HepG2 (cell line): Measurements from ENCODE around the gene LBX2. TPM values are rescaled to one million over a fixed set of nuclear protein-coding genes. Genes with fewer than 3 reads are reported as not detected.

Source experiments
- ETV5 ChIP-seq: IDR thresholded peaks from 2 replicates; pipeline ENCODE4 v1.6.1; 2018; ENCODE audit warnings: missing biosample characterization, missing genetic modification reagents, inconsistent platforms, borderline replicate concordance
- FOXP1 ChIP-seq, 2 experiments: fragments of 450-650 bp in 1 of 2; IDR thresholded peaks; 2 replicates each; pipeline ENCODE4 v1.6.1; 2017 to 2018; ENCODE audit warnings: antibody characterized with exemption in 1 of 2
- KDM1A ChIP-seq: IDR thresholded peaks from 2 replicates; pipeline ENCODE4 v1.6.1; 2016; ENCODE audit warnings: missing compliant biosample characterization
- KLF9 ChIP-seq: IDR thresholded peaks from 2 replicates; pipeline ENCODE4 v1.6.1; 2016; ENCODE audit warnings: low read depth
- NCOA5 ChIP-seq: sonication (generic); formaldehyde crosslinking; IDR thresholded peaks from 2 replicates; pipeline ENCODE4 v1.4.0; 2020; ENCODE audit warnings: missing genetic modification reagents
- NR0B2 ChIP-seq: sonication (generic); formaldehyde crosslinking; IDR thresholded peaks from 2 replicates; pipeline ENCODE4 v1.4.0; 2020; ENCODE audit warnings: mild to moderate bottlenecking, missing genetic modification reagents
- NR3C1 ChIP-seq: sonication (generic); formaldehyde crosslinking; IDR thresholded peaks from 2 replicates; pipeline ENCODE4 v1.4.0; 2020; ENCODE audit warnings: missing genetic modification reagents
- REPIN1 ChIP-seq: sonication (generic); formaldehyde crosslinking; IDR thresholded peaks from 2 replicates; pipeline ENCODE4 v1.8.0; 2022; ENCODE audit warnings: missing genetic modification reagents, low read depth, mild to moderate bottlenecking, borderline replicate concordance
- SP2 ChIP-seq: sonication (generic); formaldehyde crosslinking; IDR thresholded peaks from 2 replicates; pipeline ENCODE4 v1.5.1; 2020; ENCODE audit warnings: mild to moderate bottlenecking, missing genetic modification reagents
- SUZ12 ChIP-seq: fragments of 150-350 bp; IDR thresholded peaks from 2 replicates; pipeline ENCODE4 v1.6.1; 2014; ENCODE audit warnings: low read depth, low read length
- TFDP1 ChIP-seq: IDR thresholded peaks from 2 replicates; pipeline ENCODE4 v1.6.1; 2016; ENCODE audit warnings: missing compliant biosample characterization, missing genetic modification reagents, borderline replicate concordance
- ZBTB3 ChIP-seq: sonication (generic); formaldehyde crosslinking; IDR thresholded peaks from 2 replicates; pipeline ENCODE4 v1.4.0; 2020; ENCODE audit warnings: low read depth, mild to moderate bottlenecking, moderate library complexity, missing genetic modification reagents, borderline replicate concordance
- ZNF639 ChIP-seq: conservative IDR thresholded peaks from 2 replicates; pipeline ENCODE4 v1.6.1; 2018; ENCODE audit warnings: missing genetic modification reagents
- ZNF790 ChIP-seq: sonication (generic); formaldehyde crosslinking; IDR thresholded peaks from 2 replicates; pipeline ENCODE4 v1.8.0; 2022; ENCODE audit warnings: missing genetic modification reagents, mild to moderate bottlenecking, borderline replicate concordance
- polyA plus RNA-seq, 8 experiments: library from polyadenylated mRNA; depleted of rRNA in 3 of 8; stranded (reverse) in 7 of 8; unstranded in 1 of 8; fragments of >200 nt; fragmentation: Illumina TruSeq in 4 of 8; extraction: Trizol in 4 of 8; gene quantifications; 2 replicates each; pipeline versions ENCODE4 v1.2.1 to v1.2.3, GENCODE V29; 2011 to 2016; ENCODE audit warnings: low read depth in 4 of 8, missing spikeins in 1 of 8, mixed read lengths in 1 of 8; ENCODE audit not compliant: insufficient read depth in 1 of 8
- total RNA-seq, 5 experiments: library from RNA; depleted of rRNA; stranded (reverse); fragments of >200 nt; fragmentation: Illumina TruSeq; extraction: Trizol; gene quantifications; 2 replicates each; pipeline ENCODE4 v1.2.3, GENCODE V29; 2016; ENCODE audit warnings: low read depth in 1 of 5
- TF ChIP-seq, protein P1 (sequence below): sonication (generic); formaldehyde crosslinking; IDR thresholded peaks from 2 replicates; pipeline ENCODE4 v1.4.0; 2020; ENCODE audit warnings: missing genetic modification reagents
- TF ChIP-seq, protein P2 (sequence below): sonication (generic); formaldehyde crosslinking; IDR thresholded peaks from 2 replicates; pipeline ENCODE4 v1.5.1; 2020; ENCODE audit warnings: mild to moderate bottlenecking, moderate library complexity, missing genetic modification reagents
- TF ChIP-seq, protein P3 (sequence below): fragments of 450-650 bp; IDR thresholded peaks from 2 replicates; pipeline ENCODE4 v1.6.1; 2017
- TF ChIP-seq, protein P4 (sequence below): sonication (generic); formaldehyde crosslinking; IDR thresholded peaks from 2 replicates; pipeline ENCODE4 v1.4.0; 2020; ENCODE audit warnings: missing genetic modification reagents

Gene LBX2
- total and polyA plus RNA-seq, 2 of the 13 experiments (the other 11 are each of a cell fraction or from before 2014, with no cell fraction given): 6.4 to 8.1 TPM

GRCh38 chr2:74472086-74472944 lies 27.1 kb downstream of the LBX2 start, which contains the start of gene MRPL53 (continued):
- TF ChIP-seq ZNF639 (CRISPR knock-in tag): peak; percentile 84
- TF ChIP-seq, protein P1, sequence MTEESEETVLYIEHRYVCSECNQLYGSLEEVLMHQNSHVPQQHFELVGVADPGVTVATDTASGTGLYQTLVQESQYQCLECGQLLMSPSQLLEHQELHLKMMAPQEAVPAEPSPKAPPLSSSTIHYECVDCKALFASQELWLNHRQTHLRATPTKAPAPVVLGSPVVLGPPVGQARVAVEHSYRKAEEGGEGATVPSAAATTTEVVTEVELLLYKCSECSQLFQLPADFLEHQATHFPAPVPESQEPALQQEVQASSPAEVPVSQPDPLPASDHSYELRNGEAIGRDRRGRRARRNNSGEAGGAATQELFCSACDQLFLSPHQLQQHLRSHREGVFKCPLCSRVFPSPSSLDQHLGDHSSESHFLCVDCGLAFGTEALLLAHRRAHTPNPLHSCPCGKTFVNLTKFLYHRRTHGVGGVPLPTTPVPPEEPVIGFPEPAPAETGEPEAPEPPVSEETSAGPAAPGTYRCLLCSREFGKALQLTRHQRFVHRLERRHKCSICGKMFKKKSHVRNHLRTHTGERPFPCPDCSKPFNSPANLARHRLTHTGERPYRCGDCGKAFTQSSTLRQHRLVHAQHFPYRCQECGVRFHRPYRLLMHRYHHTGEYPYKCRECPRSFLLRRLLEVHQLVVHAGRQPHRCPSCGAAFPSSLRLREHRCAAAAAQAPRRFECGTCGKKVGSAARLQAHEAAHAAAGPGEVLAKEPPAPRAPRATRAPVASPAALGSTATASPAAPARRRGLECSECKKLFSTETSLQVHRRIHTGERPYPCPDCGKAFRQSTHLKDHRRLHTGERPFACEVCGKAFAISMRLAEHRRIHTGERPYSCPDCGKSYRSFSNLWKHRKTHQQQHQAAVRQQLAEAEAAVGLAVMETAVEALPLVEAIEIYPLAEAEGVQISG: peak; percentile 97
- TF ChIP-seq REPIN1 (CRISPR knock-in tag): peak; percentile 98
- peak; percentile 98 for TF ChIP-seq ETV5
- TF ChIP-seq, protein P2, sequence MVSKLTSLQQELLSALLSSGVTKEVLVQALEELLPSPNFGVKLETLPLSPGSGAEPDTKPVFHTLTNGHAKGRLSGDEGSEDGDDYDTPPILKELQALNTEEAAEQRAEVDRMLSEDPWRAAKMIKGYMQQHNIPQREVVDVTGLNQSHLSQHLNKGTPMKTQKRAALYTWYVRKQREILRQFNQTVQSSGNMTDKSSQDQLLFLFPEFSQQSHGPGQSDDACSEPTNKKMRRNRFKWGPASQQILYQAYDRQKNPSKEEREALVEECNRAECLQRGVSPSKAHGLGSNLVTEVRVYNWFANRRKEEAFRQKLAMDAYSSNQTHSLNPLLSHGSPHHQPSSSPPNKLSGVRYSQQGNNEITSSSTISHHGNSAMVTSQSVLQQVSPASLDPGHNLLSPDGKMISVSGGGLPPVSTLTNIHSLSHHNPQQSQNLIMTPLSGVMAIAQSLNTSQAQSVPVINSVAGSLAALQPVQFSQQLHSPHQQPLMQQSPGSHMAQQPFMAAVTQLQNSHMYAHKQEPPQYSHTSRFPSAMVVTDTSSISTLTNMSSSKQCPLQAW (CRISPR knock-in tag): peak; percentile 97
- peak; percentile 100 for TF ChIP-seq NCOA5 (CRISPR knock-in tag)
- TF ChIP-seq SP2 (CRISPR knock-in tag): peak; percentile 81
- TF ChIP-seq, protein P3, sequence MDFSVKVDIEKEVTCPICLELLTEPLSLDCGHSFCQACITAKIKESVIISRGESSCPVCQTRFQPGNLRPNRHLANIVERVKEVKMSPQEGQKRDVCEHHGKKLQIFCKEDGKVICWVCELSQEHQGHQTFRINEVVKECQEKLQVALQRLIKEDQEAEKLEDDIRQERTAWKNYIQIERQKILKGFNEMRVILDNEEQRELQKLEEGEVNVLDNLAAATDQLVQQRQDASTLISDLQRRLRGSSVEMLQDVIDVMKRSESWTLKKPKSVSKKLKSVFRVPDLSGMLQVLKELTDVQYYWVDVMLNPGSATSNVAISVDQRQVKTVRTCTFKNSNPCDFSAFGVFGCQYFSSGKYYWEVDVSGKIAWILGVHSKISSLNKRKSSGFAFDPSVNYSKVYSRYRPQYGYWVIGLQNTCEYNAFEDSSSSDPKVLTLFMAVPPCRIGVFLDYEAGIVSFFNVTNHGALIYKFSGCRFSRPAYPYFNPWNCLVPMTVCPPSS: no peak
- TF ChIP-seq ZNF790 (CRISPR knock-in tag): peak; percentile 63; the same call in 1 of the 2 replicates
- TF ChIP-seq NR0B2: peak; percentile 94
- TF ChIP-seq NR3C1: no peak
- TF ChIP-seq KDM1A (CRISPR knock-in tag): no peak
- peak; percentile 74; the same call in 1 of the 2 replicates for TF ChIP-seq TFDP1 (CRISPR knock-in tag)
- TF ChIP-seq FOXP1 (IDR thresholded peaks at IDR 0.05): no peak
- TF ChIP-seq FOXP1 (CRISPR knock-in tag; IDR thresholded peaks at IDR 0.05): no peak; the same call in 1 of the 2 replicates
- TF ChIP-seq SUZ12: no peak
- TF ChIP-seq, protein P4, sequence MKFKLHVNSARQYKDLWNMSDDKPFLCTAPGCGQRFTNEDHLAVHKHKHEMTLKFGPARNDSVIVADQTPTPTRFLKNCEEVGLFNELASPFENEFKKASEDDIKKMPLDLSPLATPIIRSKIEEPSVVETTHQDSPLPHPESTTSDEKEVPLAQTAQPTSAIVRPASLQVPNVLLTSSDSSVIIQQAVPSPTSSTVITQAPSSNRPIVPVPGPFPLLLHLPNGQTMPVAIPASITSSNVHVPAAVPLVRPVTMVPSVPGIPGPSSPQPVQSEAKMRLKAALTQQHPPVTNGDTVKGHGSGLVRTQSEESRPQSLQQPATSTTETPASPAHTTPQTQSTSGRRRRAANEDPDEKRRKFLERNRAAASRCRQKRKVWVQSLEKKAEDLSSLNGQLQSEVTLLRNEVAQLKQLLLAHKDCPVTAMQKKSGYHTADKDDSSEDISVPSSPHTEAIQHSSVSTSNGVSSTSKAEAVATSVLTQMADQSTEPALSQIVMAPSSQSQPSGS: no peak; the same call in none of the 2 replicates
- no peak for TF ChIP-seq KLF9
- peak; percentile 69 for TF ChIP-seq ZBTB3 (CRISPR knock-in tag)
